ENCODE results near the gene C2orf49.

C2orf49 gene

DNA sequence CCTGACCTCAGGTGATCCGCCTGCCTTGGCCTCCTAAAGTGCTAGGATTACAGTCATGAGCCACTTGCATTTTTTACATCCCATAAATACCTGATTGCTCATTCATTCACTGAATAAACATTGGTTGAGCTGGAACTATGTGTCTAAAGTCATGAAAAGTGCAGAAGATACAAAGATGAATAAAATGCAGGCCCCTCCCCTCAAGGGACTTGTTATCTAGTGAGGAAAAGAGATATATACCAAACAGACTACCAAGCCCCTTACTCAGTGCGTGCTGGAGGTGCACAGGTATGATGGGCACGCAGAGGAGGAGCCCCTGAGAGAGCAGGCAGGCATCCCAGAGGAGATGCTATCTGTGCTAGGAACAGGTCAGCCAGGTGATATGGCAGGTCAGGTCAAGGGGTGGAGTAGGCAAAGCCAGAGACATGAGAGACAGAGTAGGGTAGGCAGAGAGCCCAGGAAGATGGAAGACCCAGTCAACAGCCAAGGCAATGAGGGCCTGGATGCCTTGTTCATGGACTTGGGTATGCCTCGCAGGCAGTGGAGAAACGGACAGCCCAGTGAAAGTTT is 53.8 kb downstream of the C2orf49 start:
- WGBS, 2 donors (ENCODE audit: extremely low coverage in 2 of 2, insufficient read length in 2 of 2, insufficient replicate concordance in 1 of 2), result no CpG with 5 or more reads among the region's 5 CpGs
- H2AK5ac ChIP-seq (ENCODE audit: low read depth, low read length), result no peak overlapping the region
- H3K14ac ChIP-seq (ENCODE audit: low read length), result no peak overlapping the region

DNA sequence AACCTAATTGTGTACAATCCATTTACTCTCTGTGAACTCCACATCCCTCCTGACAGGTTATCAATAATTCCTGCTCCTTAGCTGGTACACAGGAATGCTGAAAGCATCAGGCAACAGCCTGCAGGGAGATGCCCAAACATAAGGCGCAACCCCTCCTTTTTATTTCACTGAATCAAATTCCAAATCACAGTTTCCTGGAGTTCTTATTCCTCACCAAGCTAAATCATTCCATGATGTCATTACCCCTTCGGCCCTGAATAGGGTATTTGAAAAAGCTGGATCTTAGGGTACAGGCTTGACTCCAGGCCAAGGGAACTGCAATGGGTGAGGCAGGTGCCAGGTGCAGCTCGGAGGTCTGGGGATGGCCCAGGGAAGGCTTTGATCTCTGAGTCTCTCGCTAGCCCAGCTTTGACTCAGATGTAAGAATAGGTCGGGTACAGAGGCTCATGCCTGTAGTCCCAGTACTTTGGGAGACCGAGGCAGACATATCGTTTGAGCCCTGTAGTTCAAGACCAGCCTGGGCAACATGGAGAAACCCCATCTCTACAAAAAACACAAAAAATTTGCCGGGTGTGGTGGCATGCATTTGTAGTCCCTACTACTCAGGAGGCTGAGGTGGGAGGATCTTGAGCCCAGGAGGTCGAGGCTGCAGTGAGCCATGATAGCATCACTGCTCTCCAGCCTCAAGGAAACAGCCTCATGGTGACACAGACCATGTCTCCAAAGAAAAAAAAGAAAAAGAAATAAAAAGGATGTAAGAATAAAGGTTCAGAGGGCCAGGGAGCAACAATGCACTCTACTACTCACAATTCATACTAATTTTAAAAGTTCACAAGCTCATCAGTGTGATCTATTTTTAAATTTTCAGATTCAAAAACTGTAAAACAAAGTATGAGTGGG is 54.7 kb downstream of the C2orf49 start:
- no peak overlapping the region for H2AK5ac ChIP-seq (ENCODE audit: low read depth, low read length)
- no peak for DNase-seq (ENCODE audit: low spot score)
- no peak overlapping the region for H2AFZ ChIP-seq (ENCODE audit: low read length)
- H3K79me1 ChIP-seq (ENCODE audit: low read depth, low read length), result no peaks in the 10 kb centered on the region
- no peak overlapping the region for H3K27ac ChIP-seq (replicated peaks; ENCODE audit: low read length)
- H2BK12ac ChIP-seq (ENCODE audit: low read length), result no peak overlapping the region
- H3K4ac ChIP-seq (ENCODE audit: low read length), result no peak overlapping the region
- H3K27me3 ChIP-seq (ENCODE audit: control insufficient read depth in 3 of 3, insufficient read depth in 3 of 3, low read depth in 1 of 3, low read length in 3 of 3), result no peaks in the 10 kb centered on the region
- H3K4me3 ChIP-seq (ENCODE audit: low read length in 2 of 2), result no peak overlapping the region
- no peak overlapping the region for H3K4me2 ChIP-seq (ENCODE audit: insufficient read depth, low read length, poor library complexity, severe bottlenecking)
- no peak overlapping the region for H3K14ac ChIP-seq (ENCODE audit: low read length)
- H2BK5ac ChIP-seq (ENCODE audit: low read length), result no peak overlapping the region
- no peaks in the 10 kb centered on the region for H3K9me3 ChIP-seq (replicated peaks in 1 of 2; ENCODE audit: control insufficient read depth in 2 of 2, insufficient read depth in 1 of 2, low read depth in 1 of 2, low read length in 2 of 2)
- H3K18ac ChIP-seq (ENCODE audit: low read length), result no peak overlapping the region
- no CpG with 5 or more reads among the region's 9 CpGs for WGBS, 2 donors (ENCODE audit: extremely low coverage in 2 of 2, insufficient read length in 2 of 2, insufficient replicate concordance in 1 of 2)
- H4K8ac ChIP-seq (ENCODE audit: low read depth, low read length), result no peak overlapping the region
- no peaks in the 10 kb centered on the region for H3K4me1 ChIP-seq (ENCODE audit: control insufficient read depth in 2 of 2, insufficient read depth in 1 of 2, low read depth in 1 of 2, low read length in 2 of 2)
- no peak overlapping the region for H2BK120ac ChIP-seq (ENCODE audit: low read depth, low read length)
- H3K23ac ChIP-seq (ENCODE audit: low read depth, low read length, poor library complexity), result no peak overlapping the region
- no peak overlapping the region for H4K91ac ChIP-seq (ENCODE audit: low read depth, low read length, poor library complexity)
- H3K9ac ChIP-seq (ENCODE audit: low read depth, low read length, poor library complexity), result no peak overlapping the region
- no peak overlapping the region for H2BK15ac ChIP-seq (ENCODE audit: low read length)
- H3K36me3 ChIP-seq (replicated peaks in 1 of 2; ENCODE audit: control insufficient read depth in 2 of 2, insufficient read depth in 2 of 2, low read length in 2 of 2), result peaks cover 0 to 18% of the 10 kb centered on the region in 2 donors

More for the DNA sequence above, 53.8 kb downstream of the C2orf49 start:
- Histone ChIP-seq H3K23ac (ENCODE audit: low read depth, low read length, poor library complexity) (no peak overlapping the region), H3K27ac (replicated peaks; ENCODE audit: low read length) (no peak overlapping the region), H3K4me1 (ENCODE audit: control insufficient read depth in 2 of 2, insufficient read depth in 1 of 2, low read depth in 1 of 2, low read length in 2 of 2) (no peaks in the 10 kb centered on the region), H3K4me3 (ENCODE audit: low read length in 2 of 2) (no peak overlapping the region), H2AFZ (ENCODE audit: low read length) (no peak overlapping the region), H2BK5ac (ENCODE audit: low read length) (no peak overlapping the region), H4K8ac (ENCODE audit: low read depth, low read length) (no peak overlapping the region), H3K27me3 (ENCODE audit: control insufficient read depth in 3 of 3, insufficient read depth in 3 of 3, low read depth in 1 of 3, low read length in 3 of 3) (no peaks in the 10 kb centered on the region), H3K9ac (ENCODE audit: low read depth, low read length, poor library complexity) (no peak overlapping the region), H2BK120ac (ENCODE audit: low read depth, low read length) (no peak overlapping the region), H3K9me3 (replicated peaks in 1 of 2; ENCODE audit: control insufficient read depth in 2 of 2, insufficient read depth in 1 of 2, low read depth in 1 of 2, low read length in 2 of 2) (no peaks in the 10 kb centered on the region), H4K91ac (ENCODE audit: low read depth, low read length, poor library complexity) (no peak overlapping the region), H3K4me2 (ENCODE audit: insufficient read depth, low read length, poor library complexity, severe bottlenecking) (no peak overlapping the region), H3K18ac (ENCODE audit: low read length) (no peak overlapping the region), H3K79me1 (ENCODE audit: low read depth, low read length) (no peaks in the 10 kb centered on the region), H3K4ac (ENCODE audit: low read length) (no peak overlapping the region), H3K36me3 (replicated peaks in 1 of 2; ENCODE audit: control insufficient read depth in 2 of 2, insufficient read depth in 2 of 2, low read length in 2 of 2) (peaks cover 0 to 18% of the 10 kb centered on the region in 2 donors), H2BK12ac (ENCODE audit: low read length) (no peak overlapping the region), H2BK15ac (ENCODE audit: low read length) (no peak overlapping the region)
- no peak for DNase-seq (ENCODE audit: low spot score)

DNA sequence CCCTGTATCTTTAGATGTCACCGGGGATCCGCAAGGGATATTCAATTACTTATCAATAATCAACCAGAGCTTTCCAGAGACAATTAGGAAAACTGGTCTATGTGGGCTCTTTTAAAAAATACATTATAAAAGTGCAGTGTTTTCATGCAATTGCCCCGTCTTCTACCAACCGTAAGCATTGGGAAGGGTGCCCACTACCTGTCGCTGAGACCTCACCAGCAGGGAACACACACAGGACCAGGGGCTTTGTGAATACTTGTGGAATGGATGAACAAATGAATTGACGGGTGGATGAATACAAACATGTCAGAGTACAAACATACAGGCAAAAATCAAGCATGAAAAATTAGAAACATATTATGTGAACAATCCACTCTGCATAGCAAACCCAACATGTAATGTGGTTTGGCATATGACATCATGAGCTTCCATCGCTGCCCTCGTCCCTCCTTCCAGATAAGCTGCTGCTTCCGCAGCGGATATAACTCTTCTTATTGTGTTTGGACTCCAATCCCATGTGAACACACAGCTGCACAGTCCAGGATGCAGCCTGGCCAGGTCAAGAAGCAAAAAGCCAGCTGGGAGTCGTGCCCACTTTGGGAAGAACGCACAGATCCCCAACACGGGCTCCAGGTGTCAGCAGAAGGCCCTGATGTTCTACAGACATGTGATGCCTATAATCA is 56.2 kb downstream of the C2orf49 start:
- WGBS, 2 donors (ENCODE audit: extremely low coverage in 2 of 2, insufficient read length in 2 of 2, insufficient replicate concordance in 1 of 2), result no CpG with 5 or more reads among the region's 13 CpGs
- no peak for DNase-seq (ENCODE audit: low spot score)

More for the DNA sequence above, 56.2 kb downstream of the C2orf49 start:
- H2BK120ac ChIP-seq (ENCODE audit: low read depth, low read length), result no peak overlapping the region
- H2BK12ac ChIP-seq (ENCODE audit: low read length), result no peak overlapping the region
- H3K36me3 ChIP-seq (replicated peaks in 1 of 2; ENCODE audit: control insufficient read depth in 2 of 2, insufficient read depth in 2 of 2, low read length in 2 of 2), result peaks cover 0 to 14% of the 10 kb centered on the region in 2 donors
- H3K9ac ChIP-seq (ENCODE audit: low read depth, low read length, poor library complexity), result no peak overlapping the region
- H3K18ac ChIP-seq (ENCODE audit: low read length), result no peak overlapping the region
- no peak overlapping the region for H3K14ac ChIP-seq (ENCODE audit: low read length)
- H3K4me3 ChIP-seq (ENCODE audit: low read length in 2 of 2), result no peak overlapping the region
- no peak overlapping the region for H3K4me2 ChIP-seq (ENCODE audit: insufficient read depth, low read length, poor library complexity, severe bottlenecking)
- H2BK15ac ChIP-seq (ENCODE audit: low read length), result no peak overlapping the region
- no peak overlapping the region for H3K23ac ChIP-seq (ENCODE audit: low read depth, low read length, poor library complexity)
- no peak overlapping the region for H3K4ac ChIP-seq (ENCODE audit: low read length)
- H2AK5ac ChIP-seq (ENCODE audit: low read depth, low read length), result no peak overlapping the region
- no peak overlapping the region for H2BK5ac ChIP-seq (ENCODE audit: low read length)
- no peak overlapping the region for H2AFZ ChIP-seq (ENCODE audit: low read length)
- no peaks in the 10 kb centered on the region for H3K9me3 ChIP-seq (replicated peaks in 1 of 2; ENCODE audit: control insufficient read depth in 2 of 2, insufficient read depth in 1 of 2, low read depth in 1 of 2, low read length in 2 of 2)
- H4K91ac ChIP-seq (ENCODE audit: low read depth, low read length, poor library complexity), result no peak overlapping the region
- no peaks in the 10 kb centered on the region for H3K79me1 ChIP-seq (ENCODE audit: low read depth, low read length)
- no peaks in the 10 kb centered on the region for H3K27me3 ChIP-seq (ENCODE audit: control insufficient read depth in 3 of 3, insufficient read depth in 3 of 3, low read depth in 1 of 3, low read length in 3 of 3)
- peaks cover 0 to 4% of the 10 kb centered on the region in 2 donors for H3K4me1 ChIP-seq (ENCODE audit: control insufficient read depth in 2 of 2, insufficient read depth in 1 of 2, low read depth in 1 of 2, low read length in 2 of 2)
- no peak overlapping the region for H3K27ac ChIP-seq (replicated peaks; ENCODE audit: low read length)
- H4K8ac ChIP-seq (ENCODE audit: low read depth, low read length), result no peak overlapping the region
